T-helper 2 cell (primary cell): ENCODE results near the gene GPR31.

ENCODE experiments used
- DNase-seq, 5 experiments: peaks; one replicate each; pipeline versions ENCODE4 v3.0.0 to v3.0.0-alpha.2; 2012 to 2022

Gene GPR31

DNA sequence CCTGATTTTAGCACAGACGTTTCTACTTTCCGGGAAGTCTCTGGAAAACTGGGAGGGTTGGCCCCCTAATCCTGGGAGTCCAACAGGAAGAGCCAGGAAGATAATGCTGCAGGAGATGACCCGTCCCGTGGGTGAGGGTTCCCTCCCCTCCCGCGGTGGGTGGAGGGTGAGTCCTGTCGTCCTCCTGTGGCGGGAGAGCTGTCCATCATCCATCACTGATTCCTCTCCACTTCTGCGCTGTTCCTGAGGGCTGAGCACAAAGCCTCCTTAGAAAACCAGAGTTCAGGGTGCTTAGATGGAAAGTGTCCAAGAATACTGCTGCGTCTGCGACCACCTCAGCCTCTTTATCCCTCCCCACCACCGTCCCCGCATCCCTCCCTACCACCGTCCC, 40.9 kb downstream of the GPR31 start:
- no peak for DNase-seq

DNA sequence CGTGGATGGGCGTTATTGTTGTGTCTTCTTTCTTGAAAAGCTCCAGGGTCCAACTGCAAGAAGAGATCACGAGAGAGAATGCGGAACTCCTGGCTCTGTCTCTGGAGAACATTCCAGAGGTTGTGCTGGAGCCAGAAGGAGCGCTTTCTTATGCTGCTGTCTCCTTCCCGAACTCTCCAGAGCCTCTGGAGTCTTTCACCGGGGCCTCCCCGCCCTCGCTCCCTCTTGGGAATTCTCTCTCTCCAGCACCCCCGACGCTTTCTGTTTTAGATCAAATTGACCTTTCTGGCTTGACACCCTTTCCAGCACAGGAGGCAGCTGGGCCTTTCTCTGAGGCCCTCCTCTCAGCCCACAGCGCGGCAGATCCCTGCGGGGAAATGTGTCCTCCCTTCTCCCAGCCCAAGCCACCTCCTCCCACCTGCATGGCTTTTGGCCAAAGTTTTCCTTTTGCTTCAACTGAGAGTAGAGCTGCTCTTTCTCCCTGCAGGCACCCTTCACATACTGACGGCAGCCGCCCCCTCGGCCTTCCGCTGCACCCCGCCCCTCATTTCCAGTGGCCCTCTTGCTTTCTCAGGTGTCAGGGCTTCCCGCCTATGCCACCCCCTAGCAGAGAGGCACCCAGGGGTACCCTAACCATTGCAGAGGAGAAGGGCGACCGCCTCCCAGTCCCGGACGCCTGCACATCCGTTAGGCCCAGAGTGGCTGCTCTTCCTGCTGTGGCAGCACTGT, 41.5 kb downstream of the GPR31 start:
- DNase-seq: no peak

DNA sequence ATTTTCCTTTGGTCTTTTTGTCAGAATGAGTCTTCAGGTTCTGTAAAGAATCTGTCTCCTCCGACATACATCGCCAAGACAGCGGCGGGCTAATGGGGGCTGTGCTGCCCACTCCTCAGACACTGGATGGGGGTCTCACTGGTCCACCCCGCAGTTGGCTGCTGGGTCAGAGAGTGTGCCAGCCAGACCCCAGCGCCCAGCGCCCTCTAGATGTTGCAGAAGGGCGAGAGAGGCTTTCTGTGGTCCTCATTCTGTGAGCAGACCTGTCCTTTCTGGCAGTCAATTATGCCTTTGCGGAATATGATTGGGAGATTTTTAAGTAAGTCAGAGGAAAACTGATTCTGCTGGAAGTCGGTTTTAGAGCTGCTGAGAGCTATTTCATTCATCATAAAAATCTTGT, 42.7 kb downstream of the GPR31 start:
- no peak for DNase-seq

DNA sequence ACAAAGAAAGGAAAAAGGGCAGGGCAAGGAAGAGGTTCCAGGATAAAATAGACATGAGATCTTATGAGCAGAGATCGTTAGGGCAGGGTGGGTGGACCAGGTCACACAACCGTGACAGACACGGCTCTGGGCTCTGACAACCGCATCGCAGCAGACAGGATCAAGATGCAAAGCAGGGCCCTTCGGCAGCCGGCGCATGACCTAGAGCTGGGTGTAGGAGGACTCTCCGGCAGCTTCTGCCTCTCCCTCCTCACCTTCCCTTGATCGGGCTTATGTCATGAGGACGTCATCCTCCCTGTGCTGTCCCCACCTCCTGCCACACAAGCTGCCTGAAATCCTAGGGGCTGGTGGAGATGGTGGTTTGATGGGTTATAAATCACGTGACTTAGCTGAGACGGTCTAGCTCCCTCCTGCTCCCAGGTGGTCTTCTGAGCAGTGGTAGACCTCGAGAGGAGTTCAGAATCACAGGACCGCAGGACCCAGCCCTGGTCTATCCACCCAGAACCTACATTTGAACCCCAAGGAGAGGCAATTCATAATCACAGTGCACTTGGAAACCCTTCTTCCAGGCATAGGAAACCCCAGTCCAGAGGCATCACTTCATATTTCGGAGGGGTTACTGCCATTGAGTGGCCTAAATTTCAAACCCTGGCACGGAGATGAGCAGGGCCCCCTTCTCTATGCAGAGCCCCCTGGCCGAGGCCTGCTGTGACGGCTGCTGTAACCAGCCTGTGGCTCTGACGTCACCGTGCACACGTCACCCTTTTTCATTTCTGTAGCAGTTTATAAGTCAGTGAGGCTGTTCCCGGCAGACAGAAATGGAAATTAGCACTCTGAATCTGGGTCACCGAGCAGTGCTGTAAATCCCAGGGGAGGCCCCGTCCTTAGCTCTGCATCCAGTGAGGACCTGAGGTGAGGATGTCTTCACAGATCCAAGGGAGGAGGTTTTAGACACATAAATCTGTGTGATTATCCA, 43.6 kb downstream of the GPR31 start:
- peak in 3 of 5 experiments; percentile 30 to 89 (median 37) for DNase-seq

DNA sequence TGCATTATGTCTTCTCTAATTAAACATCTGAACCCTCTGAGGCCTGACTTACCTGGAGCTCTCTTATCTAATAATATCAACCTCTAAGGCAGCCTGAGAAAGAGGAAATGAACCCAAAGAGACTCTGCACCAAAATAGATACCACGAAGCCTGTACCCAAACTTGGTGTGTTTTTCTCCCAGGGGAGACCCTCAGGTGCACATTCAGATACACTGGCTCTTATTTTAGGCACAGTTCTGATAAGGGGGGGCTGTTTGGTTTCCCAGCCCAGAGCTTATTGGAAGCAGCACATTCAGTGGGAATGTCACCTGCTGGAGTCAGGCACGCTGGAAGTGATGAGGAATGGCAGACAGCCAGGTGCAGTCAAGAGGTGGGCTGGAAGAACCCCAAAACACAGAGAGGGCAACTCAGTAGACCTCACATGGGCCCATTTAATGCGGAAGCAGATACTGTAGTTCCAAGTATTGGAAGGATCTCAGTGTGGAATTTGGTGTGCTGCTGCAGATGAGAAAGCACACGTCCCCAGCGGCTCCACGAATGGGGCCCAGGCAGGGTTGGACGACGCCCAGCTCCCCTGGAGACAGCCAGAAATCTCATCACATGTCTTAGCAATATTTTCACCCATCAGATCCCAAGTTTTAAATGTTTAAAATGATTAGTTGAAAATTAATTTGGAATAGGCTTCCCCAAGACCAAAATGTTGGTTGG, 44.6 kb downstream of the GPR31 start:
- DNase-seq: no peak

DNA sequence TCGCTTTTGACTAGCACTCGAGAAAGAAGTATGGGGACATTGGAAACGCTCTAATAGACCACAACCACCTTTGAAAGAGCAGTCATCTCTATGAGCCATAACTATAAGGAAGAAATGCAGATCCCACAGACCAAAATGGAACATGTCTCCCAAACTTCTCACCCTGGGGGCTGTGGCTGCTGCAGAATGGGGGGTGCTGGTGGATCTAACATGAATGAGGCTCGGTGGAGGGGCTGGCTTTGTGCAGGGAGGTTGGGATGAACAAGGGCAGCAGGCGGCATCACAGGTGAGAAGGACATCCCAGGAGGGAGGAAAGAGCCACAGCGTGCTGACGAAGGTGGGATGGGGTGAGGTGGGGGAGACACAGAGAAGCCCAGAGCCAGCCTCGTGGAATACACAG, 45.4 kb downstream of the GPR31 start:
- DNase-seq: no peak

DNA sequence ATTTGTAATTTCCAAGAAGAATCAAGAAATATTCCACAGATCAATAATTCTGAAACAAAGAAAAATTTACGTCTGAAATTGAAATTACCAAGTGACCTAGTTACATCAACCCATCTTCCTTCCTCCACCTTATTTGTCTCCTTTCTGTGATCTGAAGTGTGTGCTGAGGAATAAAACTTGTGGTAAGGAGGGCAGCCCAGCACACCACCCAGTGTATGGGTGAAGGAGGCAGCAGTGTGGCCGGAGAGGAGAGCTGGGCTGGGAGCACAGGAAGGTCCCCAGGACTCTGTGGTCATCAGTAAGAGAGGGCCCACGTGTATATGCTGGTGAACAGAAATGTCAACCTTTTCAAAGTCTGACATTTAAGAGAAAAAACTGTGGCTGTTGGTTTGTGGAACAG, 46.2 kb downstream of the GPR31 start:
- no peak for DNase-seq

DNA sequence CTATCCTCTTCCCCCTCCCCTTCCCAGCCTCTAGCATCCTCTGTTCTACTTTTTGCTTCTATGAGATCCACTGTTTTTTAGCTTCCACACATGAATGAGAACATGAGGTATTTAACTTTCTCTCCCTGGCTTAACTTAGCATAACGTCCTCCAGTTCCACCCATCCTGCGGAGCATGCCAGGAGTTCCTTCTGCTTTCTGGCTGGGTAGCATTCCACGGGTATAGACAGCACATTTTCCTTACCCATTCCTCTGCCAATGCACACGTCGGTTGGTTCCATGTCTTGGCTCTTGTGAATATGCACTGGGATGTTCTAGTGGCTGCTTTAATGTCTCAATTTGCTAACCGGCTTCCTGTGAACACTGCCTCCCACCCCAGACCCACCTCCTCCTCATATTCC, 48.1 kb downstream of the GPR31 start:
- DNase-seq: no peak

DNA sequence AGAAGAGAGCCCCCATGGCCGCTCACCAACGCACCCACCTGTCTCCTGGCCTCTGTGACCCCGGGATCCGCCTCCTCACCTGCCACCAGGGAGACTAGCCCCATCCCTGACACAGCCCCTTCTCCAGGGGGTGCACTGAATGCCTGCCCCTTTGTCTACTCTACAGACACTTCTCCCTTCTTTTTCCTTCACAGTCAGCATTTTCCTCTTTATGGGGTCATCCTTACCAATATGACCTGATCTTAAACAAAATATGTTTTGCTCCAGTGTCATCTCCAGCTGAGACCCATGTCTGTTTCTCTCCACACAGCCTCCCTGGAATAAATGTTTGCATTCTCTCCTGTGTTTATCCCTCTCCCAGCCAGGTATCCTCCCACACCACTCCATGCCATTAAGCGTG, 49.5 kb downstream of the GPR31 start:
- DNase-seq: no peak

DNA sequence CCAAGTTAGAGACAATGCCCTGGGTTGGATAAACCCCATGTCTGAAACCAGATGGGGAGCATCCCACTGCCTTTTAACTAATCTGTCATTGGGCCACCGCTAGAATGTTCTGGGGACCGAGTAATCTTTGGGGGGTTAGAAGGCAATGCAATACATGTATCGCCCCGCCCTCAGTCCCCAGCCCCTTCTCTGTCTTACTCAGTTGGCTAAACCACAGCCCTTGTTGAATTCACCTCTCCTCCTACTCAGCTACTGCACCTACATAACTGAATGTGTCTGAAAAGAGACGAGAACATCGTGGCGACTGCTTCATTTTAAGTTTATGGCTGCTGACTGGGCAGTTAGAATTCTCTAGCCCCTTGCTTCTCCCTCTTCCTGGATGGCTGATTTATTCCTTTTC, 50.0 kb downstream of the GPR31 start:
- DNase-seq: no peak

DNA sequence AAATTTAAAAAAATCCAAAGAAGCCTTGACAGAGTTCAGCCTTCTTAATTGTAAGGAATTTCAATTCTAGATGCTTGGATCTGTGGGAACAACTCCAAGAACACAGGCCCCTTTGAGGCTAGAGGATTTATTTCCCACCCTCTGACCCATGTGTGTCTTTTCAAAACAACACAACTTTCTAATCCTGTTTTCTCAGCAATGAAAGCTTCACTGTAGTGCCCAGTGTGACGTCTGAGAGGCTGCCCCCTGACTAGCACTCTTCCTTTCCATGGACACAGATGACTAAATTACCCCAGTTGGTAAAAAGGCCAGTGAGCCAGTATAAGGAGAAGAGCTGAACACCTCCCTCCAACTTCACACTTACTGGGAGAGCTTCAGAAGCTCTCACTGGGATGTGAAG, 51.4 kb downstream of the GPR31 start:
- no peak for DNase-seq
